ENCODE data around the gene SHANK1.
A peak's percentile ranks its signal among the peaks of the same experiment; 100 is the strongest.

SHANK1 gene

GRCh38 chr19:50670102-50670380, 49.6 kb downstream of the SHANK1 start:
- TF ChIP-seq EGR1 (IDR thresholded peaks at IDR 0.05) (no peak), ZBTB7A (IDR thresholded peaks at IDR 0.05; ENCODE audit: low read depth) (no peak), REST (IDR thresholded peaks at IDR 0.05; ENCODE audit: low read depth) (no peak), TAF1 (IDR thresholded peaks at IDR 0.05; ENCODE audit: low read depth) (no peak), FOXM1 (IDR thresholded peaks at IDR 0.05; ENCODE audit: borderline replicate concordance, low read depth) (no peak), TEAD4 (IDR thresholded peaks at IDR 0.05) (no peak), CEBPB (IDR thresholded peaks at IDR 0.05) (no peak), NFIC (IDR thresholded peaks at IDR 0.05) (no peak), USF1 (IDR thresholded peaks at IDR 0.05) (no peak), CREB1 (IDR thresholded peaks at IDR 0.05; ENCODE audit: low read depth) (no peak), RAD21 (IDR thresholded peaks at IDR 0.05; ENCODE audit: low read depth) (no peak), EP300 (IDR thresholded peaks at IDR 0.05; ENCODE audit: borderline replicate concordance) (no peak), TCF12 (IDR thresholded peaks at IDR 0.05; ENCODE audit: low read depth) (no peak)

GRCh38 chr19:50669302-50670101, 50.1 kb downstream of the SHANK1 start:
- TF ChIP-seq TEAD4 (IDR thresholded peaks at IDR 0.05): no peak
- TF ChIP-seq TCF12 (IDR thresholded peaks at IDR 0.05; ENCODE audit: low read depth): no peak
- TF ChIP-seq REST (IDR thresholded peaks at IDR 0.05; ENCODE audit: low read depth): no peak
- TF ChIP-seq RAD21 (IDR thresholded peaks at IDR 0.05; ENCODE audit: low read depth): peak; percentile 58

- no peak for TF ChIP-seq CEBPB (IDR thresholded peaks at IDR 0.05)
- TF ChIP-seq ZBTB7A (IDR thresholded peaks at IDR 0.05; ENCODE audit: low read depth): no peak
Observed at GRCh38 chr19:50668879-50669278, 50.7 kb downstream of the SHANK1 start.

- TF ChIP-seq TAF1 (IDR thresholded peaks at IDR 0.05; ENCODE audit: low read depth) (no peak), RAD21 (IDR thresholded peaks at IDR 0.05; ENCODE audit: low read depth) (no peak), NFIC (IDR thresholded peaks at IDR 0.05) (no peak), YY1 (IDR thresholded peaks at IDR 0.05; ENCODE audit: low read depth) (no peak), TEAD4 (IDR thresholded peaks at IDR 0.05) (no peak), REST (IDR thresholded peaks at IDR 0.05; ENCODE audit: low read depth) (no peak), EGR1 (IDR thresholded peaks at IDR 0.05) (no peak), MAX (IDR thresholded peaks at IDR 0.05) (no peak), EP300 (IDR thresholded peaks at IDR 0.05; ENCODE audit: borderline replicate concordance) (no peak), USF1 (IDR thresholded peaks at IDR 0.05) (no peak), CEBPB (IDR thresholded peaks at IDR 0.05) (no peak), FOXM1 (IDR thresholded peaks at IDR 0.05; ENCODE audit: borderline replicate concordance, low read depth) (no peak), TCF12 (IDR thresholded peaks at IDR 0.05; ENCODE audit: low read depth) (no peak), ZBTB7A (IDR thresholded peaks at IDR 0.05; ENCODE audit: low read depth) (no peak), CREB1 (IDR thresholded peaks at IDR 0.05; ENCODE audit: low read depth) (no peak)
Observed at GRCh38 chr19:50668416-50668815, 51.2 kb downstream of the SHANK1 start.

GRCh38 chr19:50667759-50668231, 51.8 kb downstream of the SHANK1 start:
- TF ChIP-seq CREB1 (IDR thresholded peaks at IDR 0.05; ENCODE audit: low read depth) (no peak), ZBTB7A (IDR thresholded peaks at IDR 0.05; ENCODE audit: low read depth) (no peak), EGR1 (IDR thresholded peaks at IDR 0.05) (no peak)

All from Ishikawa (cell line).